ENCODE data around the gene ALDH16A1.

DNA sequence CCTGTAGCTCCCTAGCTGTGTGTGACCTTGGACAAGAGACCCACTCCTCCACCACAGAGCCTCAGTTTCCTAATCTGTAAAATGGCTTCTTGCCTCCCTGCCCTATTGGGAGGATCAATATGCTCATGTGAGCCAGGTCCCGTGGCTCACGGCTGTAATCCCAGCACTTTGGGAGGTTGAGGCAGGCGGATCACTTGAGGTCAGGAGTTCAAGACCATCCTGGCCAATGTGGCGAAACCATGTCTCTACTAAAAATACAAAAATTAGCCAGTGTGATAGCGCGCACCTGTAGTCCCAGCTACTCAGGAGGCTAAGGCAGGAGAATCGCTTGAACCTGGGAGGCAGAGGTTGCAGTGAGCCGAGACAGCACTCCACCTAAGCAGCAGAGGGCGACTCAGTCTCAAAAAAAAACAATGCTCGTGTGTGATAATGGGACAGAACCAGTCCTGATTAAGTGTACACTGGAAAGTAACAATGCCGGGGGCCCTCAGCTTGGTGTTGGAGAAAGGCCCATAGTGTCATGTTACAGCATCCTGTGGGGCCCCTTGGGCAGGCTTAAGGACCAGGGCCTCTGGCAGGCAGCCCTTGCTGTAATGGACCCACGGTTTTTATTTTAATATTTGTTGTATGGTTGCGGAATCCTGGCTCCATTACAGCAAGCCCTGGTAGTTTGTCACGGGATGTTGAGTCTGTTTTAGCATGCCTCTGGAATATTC, 50.0 kb downstream of the ALDH16A1 start:
- TF ChIP-seq POLR2A (IDR thresholded peaks at IDR 0.05; ENCODE audit: low read depth, low read length), result no peak
- no peak for TF ChIP-seq POLR2AphosphoS5 (IDR thresholded peaks at IDR 0.05; ENCODE audit: low read depth, low read length)
- no peak for TF ChIP-seq TAF1 (IDR thresholded peaks at IDR 0.05; ENCODE audit: low read depth, low read length)
- TF ChIP-seq POU2F2 (IDR thresholded peaks at IDR 0.05; ENCODE audit: low read depth, low read length), result no peak
- TF ChIP-seq SPI1 (IDR thresholded peaks at IDR 0.05; ENCODE audit: low read depth, low read length), result no peak
- no peak for TF ChIP-seq PAX5 (IDR thresholded peaks at IDR 0.05; ENCODE audit: insufficient read depth, low read length, severe bottlenecking)
